HL-60 (cell line): ENCODE results near the gene INO80.

ENCODE experiments used
- POLR2AphosphoS5 ChIP-seq: IDR thresholded peaks from 2 replicates; pipeline ENCODE4 v1.6.1; 2012; ENCODE audit warnings: low read depth
- SPI1 ChIP-seq: IDR thresholded peaks from 2 replicates; pipeline ENCODE4 v1.6.1; 2012; ENCODE audit warnings: low read depth, mild to moderate bottlenecking, borderline replicate concordance
- TF ChIP-seq, protein P1 (sequence below): IDR thresholded peaks from one replicate; pipeline ENCODE4 v1.5.1; 2011; ENCODE audit warnings: low read length, control low read depth, inconsistent platforms; ENCODE audit not compliant: insufficient read depth
- TF ChIP-seq, protein P2 (sequence below): IDR thresholded peaks from 2 replicates; pipeline ENCODE4 v1.6.1; 2012; ENCODE audit warnings: low read depth; ENCODE audit not compliant: insufficient replicate concordance

GRCh38 chr15:40968290-40969085, 147.6 kb downstream of the INO80 start:
- no peak for TF ChIP-seq SPI1
- TF ChIP-seq, protein P1, sequence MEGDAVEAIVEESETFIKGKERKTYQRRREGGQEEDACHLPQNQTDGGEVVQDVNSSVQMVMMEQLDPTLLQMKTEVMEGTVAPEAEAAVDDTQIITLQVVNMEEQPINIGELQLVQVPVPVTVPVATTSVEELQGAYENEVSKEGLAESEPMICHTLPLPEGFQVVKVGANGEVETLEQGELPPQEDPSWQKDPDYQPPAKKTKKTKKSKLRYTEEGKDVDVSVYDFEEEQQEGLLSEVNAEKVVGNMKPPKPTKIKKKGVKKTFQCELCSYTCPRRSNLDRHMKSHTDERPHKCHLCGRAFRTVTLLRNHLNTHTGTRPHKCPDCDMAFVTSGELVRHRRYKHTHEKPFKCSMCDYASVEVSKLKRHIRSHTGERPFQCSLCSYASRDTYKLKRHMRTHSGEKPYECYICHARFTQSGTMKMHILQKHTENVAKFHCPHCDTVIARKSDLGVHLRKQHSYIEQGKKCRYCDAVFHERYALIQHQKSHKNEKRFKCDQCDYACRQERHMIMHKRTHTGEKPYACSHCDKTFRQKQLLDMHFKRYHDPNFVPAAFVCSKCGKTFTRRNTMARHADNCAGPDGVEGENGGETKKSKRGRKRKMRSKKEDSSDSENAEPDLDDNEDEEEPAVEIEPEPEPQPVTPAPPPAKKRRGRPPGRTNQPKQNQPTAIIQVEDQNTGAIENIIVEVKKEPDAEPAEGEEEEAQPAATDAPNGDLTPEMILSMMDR, result no peak
- TF ChIP-seq, protein P2, sequence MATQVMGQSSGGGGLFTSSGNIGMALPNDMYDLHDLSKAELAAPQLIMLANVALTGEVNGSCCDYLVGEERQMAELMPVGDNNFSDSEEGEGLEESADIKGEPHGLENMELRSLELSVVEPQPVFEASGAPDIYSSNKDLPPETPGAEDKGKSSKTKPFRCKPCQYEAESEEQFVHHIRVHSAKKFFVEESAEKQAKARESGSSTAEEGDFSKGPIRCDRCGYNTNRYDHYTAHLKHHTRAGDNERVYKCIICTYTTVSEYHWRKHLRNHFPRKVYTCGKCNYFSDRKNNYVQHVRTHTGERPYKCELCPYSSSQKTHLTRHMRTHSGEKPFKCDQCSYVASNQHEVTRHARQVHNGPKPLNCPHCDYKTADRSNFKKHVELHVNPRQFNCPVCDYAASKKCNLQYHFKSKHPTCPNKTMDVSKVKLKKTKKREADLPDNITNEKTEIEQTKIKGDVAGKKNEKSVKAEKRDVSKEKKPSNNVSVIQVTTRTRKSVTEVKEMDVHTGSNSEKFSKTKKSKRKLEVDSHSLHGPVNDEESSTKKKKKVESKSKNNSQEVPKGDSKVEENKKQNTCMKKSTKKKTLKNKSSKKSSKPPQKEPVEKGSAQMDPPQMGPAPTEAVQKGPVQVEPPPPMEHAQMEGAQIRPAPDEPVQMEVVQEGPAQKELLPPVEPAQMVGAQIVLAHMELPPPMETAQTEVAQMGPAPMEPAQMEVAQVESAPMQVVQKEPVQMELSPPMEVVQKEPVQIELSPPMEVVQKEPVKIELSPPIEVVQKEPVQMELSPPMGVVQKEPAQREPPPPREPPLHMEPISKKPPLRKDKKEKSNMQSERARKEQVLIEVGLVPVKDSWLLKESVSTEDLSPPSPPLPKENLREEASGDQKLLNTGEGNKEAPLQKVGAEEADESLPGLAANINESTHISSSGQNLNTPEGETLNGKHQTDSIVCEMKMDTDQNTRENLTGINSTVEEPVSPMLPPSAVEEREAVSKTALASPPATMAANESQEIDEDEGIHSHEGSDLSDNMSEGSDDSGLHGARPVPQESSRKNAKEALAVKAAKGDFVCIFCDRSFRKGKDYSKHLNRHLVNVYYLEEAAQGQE, result no peak
- TF ChIP-seq POLR2AphosphoS5, result no peak
